ENCODE data around the gene PTPRE.

DNA sequence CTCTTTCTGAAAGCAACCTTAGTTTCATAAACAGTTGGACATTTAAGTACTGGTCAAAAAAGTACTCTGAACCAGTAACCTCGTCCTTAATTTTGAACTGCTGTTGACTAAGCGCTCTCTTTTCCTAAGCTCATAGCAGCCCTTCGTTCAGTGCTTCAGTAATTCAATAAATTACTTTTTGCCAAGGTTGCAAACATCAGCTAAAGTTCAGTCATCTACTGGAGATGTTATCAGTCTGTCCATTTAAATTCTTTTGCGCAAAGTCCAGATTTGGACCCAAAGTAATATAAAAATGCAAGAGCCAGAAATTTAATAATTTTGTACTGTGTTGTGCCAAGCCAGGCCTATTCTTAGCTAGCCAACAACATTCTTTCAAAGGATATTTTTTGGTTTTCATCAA is 8.4 kb downstream of the PTPRE start:
- TF ChIP-seq, protein P1, sequence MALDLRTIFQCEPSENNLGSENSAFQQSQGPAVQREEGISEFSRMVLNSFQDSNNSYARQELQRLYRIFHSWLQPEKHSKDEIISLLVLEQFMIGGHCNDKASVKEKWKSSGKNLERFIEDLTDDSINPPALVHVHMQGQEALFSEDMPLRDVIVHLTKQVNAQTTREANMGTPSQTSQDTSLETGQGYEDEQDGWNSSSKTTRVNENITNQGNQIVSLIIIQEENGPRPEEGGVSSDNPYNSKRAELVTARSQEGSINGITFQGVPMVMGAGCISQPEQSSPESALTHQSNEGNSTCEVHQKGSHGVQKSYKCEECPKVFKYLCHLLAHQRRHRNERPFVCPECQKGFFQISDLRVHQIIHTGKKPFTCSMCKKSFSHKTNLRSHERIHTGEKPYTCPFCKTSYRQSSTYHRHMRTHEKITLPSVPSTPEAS (tag by site-specific recombination; IDR thresholded peaks at IDR 0.05) = no peak
- TF ChIP-seq, protein P2, sequence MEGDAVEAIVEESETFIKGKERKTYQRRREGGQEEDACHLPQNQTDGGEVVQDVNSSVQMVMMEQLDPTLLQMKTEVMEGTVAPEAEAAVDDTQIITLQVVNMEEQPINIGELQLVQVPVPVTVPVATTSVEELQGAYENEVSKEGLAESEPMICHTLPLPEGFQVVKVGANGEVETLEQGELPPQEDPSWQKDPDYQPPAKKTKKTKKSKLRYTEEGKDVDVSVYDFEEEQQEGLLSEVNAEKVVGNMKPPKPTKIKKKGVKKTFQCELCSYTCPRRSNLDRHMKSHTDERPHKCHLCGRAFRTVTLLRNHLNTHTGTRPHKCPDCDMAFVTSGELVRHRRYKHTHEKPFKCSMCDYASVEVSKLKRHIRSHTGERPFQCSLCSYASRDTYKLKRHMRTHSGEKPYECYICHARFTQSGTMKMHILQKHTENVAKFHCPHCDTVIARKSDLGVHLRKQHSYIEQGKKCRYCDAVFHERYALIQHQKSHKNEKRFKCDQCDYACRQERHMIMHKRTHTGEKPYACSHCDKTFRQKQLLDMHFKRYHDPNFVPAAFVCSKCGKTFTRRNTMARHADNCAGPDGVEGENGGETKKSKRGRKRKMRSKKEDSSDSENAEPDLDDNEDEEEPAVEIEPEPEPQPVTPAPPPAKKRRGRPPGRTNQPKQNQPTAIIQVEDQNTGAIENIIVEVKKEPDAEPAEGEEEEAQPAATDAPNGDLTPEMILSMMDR (tag by site-specific recombination; IDR thresholded peaks at IDR 0.05) = no peak
- no peak for TF ChIP-seq ZNF133 (tag by site-specific recombination; IDR thresholded peaks at IDR 0.05)
- TF ChIP-seq ZNF350 (tag by site-specific recombination; IDR thresholded peaks at IDR 0.05) = no peak
